ENCODE measurements around the gene LYSMD3. TPM values are rescaled to one million over a fixed set of nuclear protein-coding genes. Genes with fewer than 3 reads are reported as not detected.

The LYSMD3 gene
- total and polyA plus RNA-seq, 2 donors from 2014 or later, result 7.3 to 18.7 TPM

GRCh38 chr5:90474235-90475107, 54.9 kb downstream of the LYSMD3 start, which contains the start of the genes MBLAC2 and POLR3G:
Gene MBLAC2, minus strand, starts transcription at chr5:90474771. Its CDS starts 479 bp downstream, at chr5:90474292.
Gene POLR3G, plus strand, starts transcription at chr5:90474864. Its CDS starts 10,704 bp downstream, at chr5:90485568.
- H3K36me3 ChIP-seq (ENCODE audit: control insufficient read depth in 2 of 3, insufficient read depth in 3 of 3, low read length in 3 of 3), result no peaks in the 10 kb centered on the region
- peak within 1 kb of the TSS; percentile 73 to 83 (median 73) for H3K9ac ChIP-seq (ENCODE audit: low read length in 3 of 3)
- DNase-seq (peak; percentile 95 to 97 (median 96)), FAIRE-seq (no peak)
- intact Hi-C loops (cut with DNase I), result no loop called here
- peak within 1 kb of the TSS; percentile 59 to 71 for H3K27ac ChIP-seq (ENCODE audit: low read depth in 2 of 2, low read length in 2 of 2)
- TF ChIP-seq CTCF (IDR thresholded peaks at IDR 0.05; ENCODE audit: borderline replicate concordance, extremely low read depth, insufficient read depth), result peak; percentile 49
- peaks cover 0 to 13% (median 8%) of the 10 kb centered on the region in 3 donors for H3K4me1 ChIP-seq (ENCODE audit: control insufficient read depth in 2 of 3, insufficient read depth in 2 of 3, low read depth in 1 of 3, low read length in 3 of 3)
- peak within 1 kb of the TSS; percentile 79 to 91 (median 90) for H3K4me3 ChIP-seq (ENCODE audit: low read length in 3 of 3)
- no peaks in the 10 kb centered on the region for H3K9me3 ChIP-seq (ENCODE audit: control insufficient read depth in 2 of 3, insufficient read depth in 1 of 3, low read length in 3 of 3)
- no peaks in the 10 kb centered on the region for H3K27me3 ChIP-seq (ENCODE audit: control insufficient read depth, insufficient read depth, low read length)

GRCh38 chr5:90473396-90474234, 55.8 kb downstream of the LYSMD3 start:
- H3K9ac ChIP-seq (ENCODE audit: low read length in 3 of 3), result peak overlapping the region; percentile 64 to 73 (median 73)
- no peak for FAIRE-seq
- peak overlapping the region; percentile 59 to 71 for H3K27ac ChIP-seq (ENCODE audit: low read depth in 2 of 2, low read length in 2 of 2)
- H3K36me3 ChIP-seq (ENCODE audit: control insufficient read depth in 2 of 3, insufficient read depth in 3 of 3, low read length in 3 of 3), result no peaks in the 10 kb centered on the region
- peaks cover 0 to 13% (median 8%) of the 10 kb centered on the region in 3 donors for H3K4me1 ChIP-seq (ENCODE audit: control insufficient read depth in 2 of 3, insufficient read depth in 2 of 3, low read depth in 1 of 3, low read length in 3 of 3)
- DNase-seq, result peak in 4 of 5 donors; percentile 58 to 80 (median 62)
- peak overlapping the region; percentile 79 to 90 (median 86) for H3K4me3 ChIP-seq (ENCODE audit: low read length in 3 of 3)
- intact Hi-C loops (cut with DNase I), result no loop called here
- H3K27me3 ChIP-seq (ENCODE audit: control insufficient read depth, insufficient read depth, low read length), result no peaks in the 10 kb centered on the region
- H3K9me3 ChIP-seq (ENCODE audit: control insufficient read depth in 2 of 3, insufficient read depth in 1 of 3, low read length in 3 of 3), result no peaks in the 10 kb centered on the region
- TF ChIP-seq CTCF (IDR thresholded peaks at IDR 0.05; ENCODE audit: borderline replicate concordance, extremely low read depth, insufficient read depth), result no peak

GRCh38 chr5:90472783-90473395, 56.5 kb downstream of the LYSMD3 start:
- peak overlapping the region; percentile 34 to 73 (median 64) for H3K9ac ChIP-seq (ENCODE audit: low read length in 3 of 3)
- H3K27ac ChIP-seq (ENCODE audit: low read depth in 2 of 2, low read length in 2 of 2), result no peak overlapping the region
- FAIRE-seq (no peak), DNase-seq (no peak)
- no peaks in the 10 kb centered on the region for H3K9me3 ChIP-seq (ENCODE audit: control insufficient read depth in 2 of 3, insufficient read depth in 1 of 3, low read length in 3 of 3)
- intact Hi-C loops (cut with DNase I), result no loop called here
- H3K4me1 ChIP-seq (ENCODE audit: control insufficient read depth in 2 of 3, insufficient read depth in 2 of 3, low read depth in 1 of 3, low read length in 3 of 3), result peaks cover 0 to 13% (median 8%) of the 10 kb centered on the region in 3 donors
- no peaks in the 10 kb centered on the region for H3K36me3 ChIP-seq (ENCODE audit: control insufficient read depth in 2 of 3, insufficient read depth in 3 of 3, low read length in 3 of 3)
- peak overlapping the region; percentile 79 to 90 (median 86) for H3K4me3 ChIP-seq (ENCODE audit: low read length in 3 of 3)
- no peak for TF ChIP-seq CTCF (IDR thresholded peaks at IDR 0.05; ENCODE audit: borderline replicate concordance, extremely low read depth, insufficient read depth)
- no peaks in the 10 kb centered on the region for H3K27me3 ChIP-seq (ENCODE audit: control insufficient read depth, insufficient read depth, low read length)

Other genes with a start within 250 kb of the LYSMD3 start
- 19.8 TPM for gene CETN3, start 119.8 kb downstream of the LYSMD3 start, total RNA-seq
- 50.0 TPM for gene CETN3, start 119.8 kb downstream of the LYSMD3 start, polyA plus RNA-seq (ENCODE audit: insufficient read depth, low read depth, low replicate concordance)
- gene MBLAC2, start 54.8 kb downstream of the LYSMD3 start, total RNA-seq, result 6.7 TPM
- 2.4 TPM for gene MBLAC2, start 54.8 kb downstream of the LYSMD3 start, polyA plus RNA-seq (ENCODE audit: insufficient read depth, low read depth, low replicate concordance)
- 1.5 TPM for gene POLR3G, start 54.7 kb downstream of the LYSMD3 start, total RNA-seq
- gene POLR3G, start 54.7 kb downstream of the LYSMD3 start, polyA plus RNA-seq (ENCODE audit: insufficient read depth, low read depth, low replicate concordance), result 1.0 TPM
- 7.0 TPM for gene ADGRV1, start 29.2 kb upstream of the LYSMD3 start, total RNA-seq
- gene ADGRV1, start 29.2 kb upstream of the LYSMD3 start, polyA plus RNA-seq (ENCODE audit: insufficient read depth, low read depth, low replicate concordance), result 7.3 TPM